Muscle of back (tissue), 13 donors: Measurements from ENCODE around the gene MRPS7. TPM values are rescaled to one million over a fixed set of nuclear protein-coding genes. Genes with fewer than 3 reads are reported as not detected.
A peak's percentile ranks its signal among the peaks of the same experiment; 100 is the strongest.

ENCODE experiments used
- DNase-seq, 3 donors: peaks; one replicate each; pipeline versions ENCODE4 v3.0.0 to v3.0.0-alpha.2; 2013
- long read RNA-seq, 9 donors: transcript quantifications; one replicate each; lab custom pipeline, GENCODE V29; 2026
- polyA plus RNA-seq, 10 donors: library from polyadenylated mRNA; unstranded; fragments of 120-200 nt; gene quantifications; one replicate each; pipeline ENCODE4 v1.2.1, GENCODE V29; 2013; ENCODE audit not compliant: insufficient read length in 10 of 10

The MRPS7 gene
- polyA plus RNA-seq, result 10 to 100 TPM; 54.4 to 65.8 (median 59.8) TPM
- long read RNA-seq, donor 1, transcript MRPS7-201 (5 exons, 1,406 nt), result major isoform, 34 of 38 reads
- long read RNA-seq, donor 1, partial matches to known transcripts, result 0 of 38 reads
- long read RNA-seq, donor 1, other reads (novel, unspliced or antisense), result 0 of 38 reads
- long read RNA-seq, donor 2, transcript MRPS7-201 (5 exons, 1,406 nt), result major isoform, 25 of 35 reads
- long read RNA-seq, donor 2, partial matches to known transcripts, result 8 of 35 reads
- long read RNA-seq, donor 2, other reads (novel, unspliced or antisense), result 0 of 35 reads
- long read RNA-seq, donor 3, result 0 reads
- long read RNA-seq, donor 4, transcript MRPS7-201 (5 exons, 1,406 nt), result major isoform, 20 of 21 reads
- long read RNA-seq, donor 4, partial matches to known transcripts, result 0 of 21 reads
- long read RNA-seq, donor 4, other reads (novel, unspliced or antisense), result 0 of 21 reads
- long read RNA-seq, donor 5, transcript MRPS7-201 (5 exons, 1,406 nt), result major isoform, 51 of 56 reads
- long read RNA-seq, donor 5, transcript MRPS7-204 (4 exons, 1,717 nt), result minor isoform, 5 of 56 reads
- long read RNA-seq, donor 5, partial matches to known transcripts, result 0 of 56 reads
- long read RNA-seq, donor 5, other reads (novel, unspliced or antisense), result 0 of 56 reads
- long read RNA-seq, donor 6, transcript MRPS7-201 (5 exons, 1,406 nt), result major isoform, 36 of 41 reads
- long read RNA-seq, donor 6, partial matches to known transcripts, result 0 of 41 reads
- long read RNA-seq, donor 6, other reads (novel, unspliced or antisense), result 0 of 41 reads
- long read RNA-seq, donor 7, transcript MRPS7-201 (5 exons, 1,406 nt), result major isoform, 20 of 20 reads
- long read RNA-seq, donor 7, partial matches to known transcripts, result 0 of 20 reads
- long read RNA-seq, donor 7, other reads (novel, unspliced or antisense), result 0 of 20 reads
- long read RNA-seq, donor 8, transcript MRPS7-201 (5 exons, 1,406 nt), result major isoform, 23 of 48 reads
- long read RNA-seq, donor 8, partial matches to known transcripts, result 21 of 48 reads
- long read RNA-seq, donor 8, other reads (novel, unspliced or antisense), result 0 of 48 reads
- long read RNA-seq, donor 9, transcript MRPS7-201 (5 exons, 1,406 nt), result major isoform, 7 of 7 reads
- long read RNA-seq, donor 9, partial matches to known transcripts, result 0 of 7 reads
- long read RNA-seq, donor 9, other reads (novel, unspliced or antisense), result 0 of 7 reads

- peak; percentile 95 to 99 (median 97) for DNase-seq
Measured at GRCh38 chr17:75261336-75262111, at the start of gene MRPS7, which contains the start of gene GGA3. MRPS7 (plus strand) TSS chr17:75261879; CDS start chr17:75261901, 22 bp downstream. GGA3 (minus strand) TSS chr17:75261606; CDS start chr17:75261587, 19 bp downstream.

GRCh38 chr17:75218131-75218530 is 43.5 kb upstream of the MRPS7 start:
- no peak for DNase-seq

- no peak for DNase-seq
Measured at GRCh38 chr17:75219815-75220214, 41.9 kb upstream of the MRPS7 start.

GRCh38 chr17:75225016-75225415 is 36.7 kb upstream of the MRPS7 start:
- no peak for DNase-seq

- DNase-seq, result no peak
Measured at GRCh38 chr17:75227729-75228128, 34.0 kb upstream of the MRPS7 start.

- DNase-seq, result no peak
Measured at GRCh38 chr17:75228305-75228704, 33.4 kb upstream of the MRPS7 start.

GRCh38 chr17:75228847-75229246 is 32.8 kb upstream of the MRPS7 start:
- DNase-seq, result no peak

GRCh38 chr17:75231071-75231470 is 30.6 kb upstream of the MRPS7 start:
- DNase-seq, result no peak

GRCh38 chr17:75231741-75232464 is 29.8 kb upstream of the MRPS7 start:
- DNase-seq, result no peak

GRCh38 chr17:75232786-75233185 is 28.9 kb upstream of the MRPS7 start:
- DNase-seq, result no peak

- DNase-seq, result no peak
Measured at GRCh38 chr17:75237100-75238014, 24.3 kb upstream of the MRPS7 start.

- DNase-seq, result no peak
Measured at GRCh38 chr17:75238020-75238580, 23.6 kb upstream of the MRPS7 start.

- DNase-seq, result peak in 1 of 3 donors; percentile 70
Measured at GRCh38 chr17:75238684-75239191, 22.9 kb upstream of the MRPS7 start.

- DNase-seq, result no peak
Measured at GRCh38 chr17:75239214-75239613, 22.5 kb upstream of the MRPS7 start.

GRCh38 chr17:75239778-75240393 is 21.8 kb upstream of the MRPS7 start:
- no peak for DNase-seq

- DNase-seq, result peak in 1 of 3 donors; percentile 32
Measured at GRCh38 chr17:75240394-75241142, 21.1 kb upstream of the MRPS7 start.

- no peak for DNase-seq
Measured at GRCh38 chr17:75241143-75241430, 20.6 kb upstream of the MRPS7 start.

- DNase-seq, result no peak
Measured at GRCh38 chr17:75241502-75241901, 20.2 kb upstream of the MRPS7 start.
